ENCODE measurements around the gene SLC27A5. TPM values are rescaled to one million over a fixed set of nuclear protein-coding genes. Genes with fewer than 3 reads are reported as not detected.

The SLC27A5 gene
- polyA plus RNA-seq, 1 of the 3 experiments (the other 2 are of a cell fraction): 57.3 TPM

DNA sequence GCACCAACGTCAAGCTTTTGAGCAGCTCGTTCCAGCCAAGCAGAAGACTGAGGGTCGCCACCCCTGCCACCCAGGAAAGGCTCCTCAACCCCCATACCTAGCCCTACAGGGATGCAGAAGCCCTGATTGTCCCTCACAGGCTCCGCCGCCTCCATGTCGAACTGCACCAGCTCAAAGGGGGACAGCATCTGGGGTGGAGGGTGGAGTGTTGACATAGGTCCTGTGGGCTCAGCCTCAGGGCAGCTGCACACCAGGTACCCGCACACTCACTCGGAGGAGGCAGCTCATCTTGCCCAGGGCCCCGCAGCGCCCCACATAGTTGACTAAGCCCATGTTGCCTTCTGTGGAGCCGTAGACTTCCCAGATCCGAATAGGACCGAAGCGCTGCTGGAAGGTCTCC lies 11.6 kb downstream of the SLC27A5 start:
- Histone ChIP-seq H3K9me2 (no peaks in the 10 kb centered on the region), H3K27ac (ENCODE audit: low read depth in 2 of 2, low read length in 1 of 2) (no peak overlapping the region; a peak in 1 of 4 replicates), H2AFZ (ENCODE audit: low read depth) (no peak overlapping the region), H3K4me1 (ENCODE audit: control insufficient read depth in 1 of 2, insufficient read depth in 2 of 2, low read depth in 1 of 2, low read length in 1 of 2) (peaks cover 0 to 24% of the 10 kb centered on the region in 2 experiments; a peak in 1 of 4 replicates), H3K36me3 (replicated peaks in 1 of 2; ENCODE audit: control insufficient read depth in 1 of 2, insufficient read depth in 2 of 2, low read length in 1 of 2) (no peaks in the 10 kb centered on the region), H3K4me2 (peak overlapping the region; percentile 85; the same call in 1 of the 2 replicates), H3K4me3 (ENCODE audit: low read depth in 2 of 2, low read length in 1 of 2) (peak overlapping the region; percentile 58 to 77), H3K9me3 (no peaks in the 10 kb centered on the region), H3K27me3 (ENCODE audit: insufficient read depth) (no peaks in the 10 kb centered on the region), H4K20me1 (ENCODE audit: insufficient read depth) (no peaks in the 10 kb centered on the region), H3F3A (replicated peaks; ENCODE audit: insufficient read depth) (peaks cover 3% of the 10 kb centered on the region), H3K9ac (no peak overlapping the region), H3K79me2 (ENCODE audit: insufficient read depth) (no peaks in the 10 kb centered on the region; the same call in 1 of the 2 replicates)
- ChIA-PET POLR2A (interaction anchor here (0.6 kb wide), 1 partner anchor 74 kb away, joined by 3 read pairs; no protein-coding TSS in a partner anchor), CTCF (interaction anchor here (3.5 to 3.6 kb wide), 2 partner anchors 14 to 19 kb away, joined by 23 to 27 read pairs; partner anchors contain the start of gene ZBTB45)
- no peak for DNase-seq
- 91% methylated on average over 9 of the region's 14 CpGs for WGBS (ENCODE audit: low lambda C conversion rate)
- TF ChIP-seq TAF1 (IDR thresholded peaks at IDR 0.05; ENCODE audit: borderline replicate concordance, low read depth, low read length) (no peak), RFX5 (IDR thresholded peaks at IDR 0.05; ENCODE audit: low read length) (no peak), FOSL2 (IDR thresholded peaks at IDR 0.05; ENCODE audit: borderline replicate concordance, low read depth) (no peak), SMC3 (IDR thresholded peaks at IDR 0.05; ENCODE audit: low read depth, low read length) (no peak), RXRA (IDR thresholded peaks at IDR 0.05; ENCODE audit: borderline replicate concordance, low read depth) (no peak), GATA2 (CRISPR knock-in tag; IDR thresholded peaks at IDR 0.05) (no peak), GABPA (IDR thresholded peaks at IDR 0.05; ENCODE audit: low read depth) (no peak), FOXM1 (IDR thresholded peaks at IDR 0.05; ENCODE audit: low read depth) (no peak), FOXJ3 (CRISPR knock-in tag; IDR thresholded peaks at IDR 0.05) (no peak), MXI1 (IDR thresholded peaks at IDR 0.05; ENCODE audit: low read depth, low read length) (no peak)
- TF ChIP-seq, protein P1, sequence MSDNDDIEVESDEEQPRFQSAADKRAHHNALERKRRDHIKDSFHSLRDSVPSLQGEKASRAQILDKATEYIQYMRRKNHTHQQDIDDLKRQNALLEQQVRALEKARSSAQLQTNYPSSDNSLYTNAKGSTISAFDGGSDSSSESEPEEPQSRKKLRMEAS (IDR thresholded peaks at IDR 0.05; ENCODE audit: low read depth): no peak
- TF ChIP-seq, protein P2, sequence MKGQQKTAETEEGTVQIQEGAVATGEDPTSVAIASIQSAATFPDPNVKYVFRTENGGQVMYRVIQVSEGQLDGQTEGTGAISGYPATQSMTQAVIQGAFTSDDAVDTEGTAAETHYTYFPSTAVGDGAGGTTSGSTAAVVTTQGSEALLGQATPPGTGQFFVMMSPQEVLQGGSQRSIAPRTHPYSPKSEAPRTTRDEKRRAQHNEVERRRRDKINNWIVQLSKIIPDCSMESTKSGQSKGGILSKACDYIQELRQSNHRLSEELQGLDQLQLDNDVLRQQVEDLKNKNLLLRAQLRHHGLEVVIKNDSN (IDR thresholded peaks at IDR 0.05; ENCODE audit: borderline replicate concordance, low read depth): no peak
- TF ChIP-seq, protein P3, sequence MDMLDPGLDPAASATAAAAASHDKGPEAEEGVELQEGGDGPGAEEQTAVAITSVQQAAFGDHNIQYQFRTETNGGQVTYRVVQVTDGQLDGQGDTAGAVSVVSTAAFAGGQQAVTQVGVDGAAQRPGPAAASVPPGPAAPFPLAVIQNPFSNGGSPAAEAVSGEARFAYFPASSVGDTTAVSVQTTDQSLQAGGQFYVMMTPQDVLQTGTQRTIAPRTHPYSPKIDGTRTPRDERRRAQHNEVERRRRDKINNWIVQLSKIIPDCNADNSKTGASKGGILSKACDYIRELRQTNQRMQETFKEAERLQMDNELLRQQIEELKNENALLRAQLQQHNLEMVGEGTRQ (IDR thresholded peaks at IDR 0.05; ENCODE audit: borderline replicate concordance, low read depth, low read length): no peak

DNA sequence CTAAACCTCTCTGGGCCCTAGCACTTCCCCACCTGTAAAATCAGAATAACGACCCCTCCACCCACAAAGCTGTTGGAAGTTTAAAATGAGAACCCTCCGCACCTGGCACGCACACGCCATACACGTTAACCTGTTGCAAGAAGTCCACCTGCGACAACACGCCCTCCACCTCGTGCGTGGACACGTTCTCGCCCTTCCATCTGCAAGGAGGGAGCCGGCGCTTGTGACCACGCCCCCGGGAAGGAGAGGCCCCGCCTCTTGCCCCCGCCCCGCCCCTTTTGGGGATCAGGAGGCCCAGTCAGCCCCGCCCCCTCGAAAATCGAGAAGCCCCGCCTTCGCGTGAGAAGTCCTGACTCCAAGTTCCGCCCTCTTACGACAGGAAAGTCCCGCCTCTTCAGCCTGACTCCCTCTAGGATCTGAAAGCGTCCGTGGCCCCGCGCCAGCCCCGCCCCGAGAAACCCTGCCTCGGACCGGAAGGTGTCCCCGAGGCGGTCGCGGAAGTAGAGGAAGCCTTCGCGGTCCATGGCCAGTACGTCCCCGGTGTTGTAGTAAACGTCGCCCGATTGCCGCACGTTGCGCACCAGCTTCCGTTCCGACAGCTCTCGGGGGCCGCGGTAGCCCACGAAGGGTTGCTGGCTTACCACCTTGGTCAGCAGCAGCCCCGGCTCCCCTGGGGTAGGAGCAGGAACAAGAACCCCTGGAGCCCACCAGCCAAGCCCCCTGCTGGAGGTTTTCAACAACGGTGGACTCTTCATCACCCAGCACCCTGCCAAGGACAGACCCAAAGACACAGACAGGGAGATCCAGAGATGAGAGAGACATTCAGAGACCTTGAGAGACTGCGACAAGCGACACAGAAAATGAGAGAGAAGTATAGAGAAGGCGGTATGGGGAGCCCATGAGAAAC lies 12.5 kb downstream of the SLC27A5 start:
- Histone ChIP-seq H3F3A (replicated peaks; ENCODE audit: insufficient read depth) (peaks cover 3% of the 10 kb centered on the region), H3K79me2 (ENCODE audit: insufficient read depth) (no peaks in the 10 kb centered on the region; the same call in 1 of the 2 replicates), H4K20me1 (ENCODE audit: insufficient read depth) (no peaks in the 10 kb centered on the region), H3K9ac (peak overlapping the region; percentile 70), H3K4me3 (ENCODE audit: low read depth in 2 of 2, low read length in 1 of 2) (peak overlapping the region; percentile 58 to 77), H3K27ac (ENCODE audit: low read depth in 2 of 2, low read length in 1 of 2) (peak overlapping the region; percentile 70 to 74), H2AFZ (ENCODE audit: low read depth) (peak overlapping the region; percentile 94), H3K27me3 (ENCODE audit: insufficient read depth) (no peaks in the 10 kb centered on the region), H3K36me3 (replicated peaks in 1 of 2; ENCODE audit: control insufficient read depth in 1 of 2, insufficient read depth in 2 of 2, low read length in 1 of 2) (no peaks in the 10 kb centered on the region), H3K4me1 (ENCODE audit: control insufficient read depth in 1 of 2, insufficient read depth in 2 of 2, low read depth in 1 of 2, low read length in 1 of 2) (peaks cover 0 to 24% of the 10 kb centered on the region in 2 experiments; a peak in 1 of 4 replicates), H3K9me2 (no peaks in the 10 kb centered on the region), H3K4me2 (peak overlapping the region; percentile 85), H3K9me3 (no peaks in the 10 kb centered on the region)
- POLR2A ChIA-PET: interaction anchor here (1.0 to 1.2 kb wide), 2 partner anchors 20 to 24 kb away, joined by 3 to 4 read pairs; partner anchors contain the start of gene ZNF446
- DNase-seq: peak; percentile 99
- 2% methylated on average over 39 of the region's 60 CpGs for WGBS (ENCODE audit: low lambda C conversion rate)
- CTCF ChIA-PET: interaction anchor here (3.5 to 3.6 kb wide), 2 partner anchors 15 to 20 kb away, joined by 23 to 27 read pairs; partner anchors contain the start of gene ZBTB45
- TF ChIP-seq, protein P1 (IDR thresholded peaks at IDR 0.05; ENCODE audit: low read depth): peak; percentile 92
- TF ChIP-seq EZH2phosphoT487 (IDR thresholded peaks at IDR 0.05; ENCODE audit: borderline replicate concordance, low read depth) (no peak), POLR2AphosphoS5 (IDR thresholded peaks at IDR 0.05; ENCODE audit: low read depth, low read length) (peak; percentile 79), RXRA (IDR thresholded peaks at IDR 0.05; ENCODE audit: borderline replicate concordance, low read depth) (no peak), TAF1 (IDR thresholded peaks at IDR 0.05; ENCODE audit: borderline replicate concordance, low read depth, low read length) (peak; percentile 78), FOXM1 (IDR thresholded peaks at IDR 0.05; ENCODE audit: low read depth) (no peak), TCF12 (IDR thresholded peaks at IDR 0.05) (no peak), SMC3 (IDR thresholded peaks at IDR 0.05; ENCODE audit: low read depth, low read length) (no peak), JUND (IDR thresholded peaks at IDR 0.05) (no peak), RCOR1 (IDR thresholded peaks at IDR 0.05; ENCODE audit: low read length) (no peak), YY1 (IDR thresholded peaks at IDR 0.05; ENCODE audit: low read depth) (peak; percentile 53; the same call in 1 of the 2 replicates)
- TF ChIP-seq, protein P4, sequence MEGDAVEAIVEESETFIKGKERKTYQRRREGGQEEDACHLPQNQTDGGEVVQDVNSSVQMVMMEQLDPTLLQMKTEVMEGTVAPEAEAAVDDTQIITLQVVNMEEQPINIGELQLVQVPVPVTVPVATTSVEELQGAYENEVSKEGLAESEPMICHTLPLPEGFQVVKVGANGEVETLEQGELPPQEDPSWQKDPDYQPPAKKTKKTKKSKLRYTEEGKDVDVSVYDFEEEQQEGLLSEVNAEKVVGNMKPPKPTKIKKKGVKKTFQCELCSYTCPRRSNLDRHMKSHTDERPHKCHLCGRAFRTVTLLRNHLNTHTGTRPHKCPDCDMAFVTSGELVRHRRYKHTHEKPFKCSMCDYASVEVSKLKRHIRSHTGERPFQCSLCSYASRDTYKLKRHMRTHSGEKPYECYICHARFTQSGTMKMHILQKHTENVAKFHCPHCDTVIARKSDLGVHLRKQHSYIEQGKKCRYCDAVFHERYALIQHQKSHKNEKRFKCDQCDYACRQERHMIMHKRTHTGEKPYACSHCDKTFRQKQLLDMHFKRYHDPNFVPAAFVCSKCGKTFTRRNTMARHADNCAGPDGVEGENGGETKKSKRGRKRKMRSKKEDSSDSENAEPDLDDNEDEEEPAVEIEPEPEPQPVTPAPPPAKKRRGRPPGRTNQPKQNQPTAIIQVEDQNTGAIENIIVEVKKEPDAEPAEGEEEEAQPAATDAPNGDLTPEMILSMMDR (IDR thresholded peaks at IDR 0.05): peak; percentile 57

Measured in SK-N-SH (cell line).